ENCODE measurements around the gene ABHD17C. TPM values are rescaled to one million over a fixed set of nuclear protein-coding genes. Genes with fewer than 3 reads are reported as not detected.

Gene ABHD17C
- total and polyA plus RNA-seq, 2 experiments from 2014 or later = 21.9 to 32.4 TPM

GRCh38 chr15:80769829-80770705, 75.0 kb downstream of the ABHD17C start:
- no peaks in the 10 kb centered on the region for H4K20me1 ChIP-seq (ENCODE audit: insufficient read depth, poor library complexity, severe bottlenecking)
- H3K9me2 ChIP-seq (replicated peaks; ENCODE audit: insufficient read depth) = no peaks in the 10 kb centered on the region
- H3K36me3 ChIP-seq (replicated peaks; ENCODE audit: insufficient read depth, low read depth) = no peaks in the 10 kb centered on the region
- TF ChIP-seq EZH2phosphoT487 (IDR thresholded peaks at IDR 0.05; ENCODE audit: low read depth, severe bottlenecking, unreplicated experiment) (no peak), EZH2 (IDR thresholded peaks at IDR 0.05; ENCODE audit: borderline replicate concordance) (no peak), CTCF (IDR thresholded peaks at IDR 0.05; ENCODE audit: poor library complexity) (no peak)
- H3K27me3 ChIP-seq = no peaks in the 10 kb centered on the region
- H3K9me3 ChIP-seq (ENCODE audit: low read depth) = no peaks in the 10 kb centered on the region
- H3K79me2 ChIP-seq = no peaks in the 10 kb centered on the region
- no peaks in the 10 kb centered on the region for H3K4me1 ChIP-seq (ENCODE audit: insufficient read depth)
- WGBS (ENCODE audit: low lambda C conversion rate, missing lambda C conversion rate) = 74% methylated on average over 7 of the region's 7 CpGs
- no peak for DNase-seq (ENCODE audit: low spot score)
- H2AFZ ChIP-seq = no peak overlapping the region
- H3K4me3 ChIP-seq = no peak overlapping the region
- no peak overlapping the region for H3K27ac ChIP-seq
- no peak overlapping the region for H3K4me2 ChIP-seq

- WGBS (ENCODE audit: low lambda C conversion rate, missing lambda C conversion rate) = 60% methylated on average over 8 of the region's 8 CpGs
- Histone ChIP-seq H3K4me1 (ENCODE audit: insufficient read depth) (no peaks in the 10 kb centered on the region), H3K4me2 (no peak overlapping the region), H3K79me2 (no peaks in the 10 kb centered on the region), H3K9me3 (ENCODE audit: low read depth) (no peaks in the 10 kb centered on the region), H3K27me3 (no peaks in the 10 kb centered on the region), H2AFZ (no peak overlapping the region), H4K20me1 (ENCODE audit: insufficient read depth, poor library complexity, severe bottlenecking) (no peaks in the 10 kb centered on the region), H3K4me3 (no peak overlapping the region), H3K27ac (no peak overlapping the region), H3K9me2 (replicated peaks; ENCODE audit: insufficient read depth) (no peaks in the 10 kb centered on the region), H3K36me3 (replicated peaks; ENCODE audit: insufficient read depth, low read depth) (no peaks in the 10 kb centered on the region)
- no peak for DNase-seq (ENCODE audit: low spot score)
- TF ChIP-seq EZH2phosphoT487 (IDR thresholded peaks at IDR 0.05; ENCODE audit: low read depth, severe bottlenecking, unreplicated experiment) (no peak), EZH2 (IDR thresholded peaks at IDR 0.05; ENCODE audit: borderline replicate concordance) (no peak), CTCF (IDR thresholded peaks at IDR 0.05; ENCODE audit: poor library complexity) (no peak)
These were observed 78.0 kb downstream of the ABHD17C start for GRCh38 chr15:80773122-80773551.

- Histone ChIP-seq H3K36me3 (replicated peaks; ENCODE audit: insufficient read depth, low read depth) (no peaks in the 10 kb centered on the region), H3K27me3 (no peaks in the 10 kb centered on the region), H3K79me2 (no peaks in the 10 kb centered on the region), H4K20me1 (ENCODE audit: insufficient read depth, poor library complexity, severe bottlenecking) (no peaks in the 10 kb centered on the region), H3K9me2 (replicated peaks; ENCODE audit: insufficient read depth) (no peaks in the 10 kb centered on the region), H3K27ac (no peak overlapping the region), H3K9me3 (ENCODE audit: low read depth) (no peaks in the 10 kb centered on the region), H3K4me2 (no peak overlapping the region), H3K4me3 (no peak overlapping the region), H2AFZ (no peak overlapping the region), H3K4me1 (ENCODE audit: insufficient read depth) (no peaks in the 10 kb centered on the region)
- WGBS (ENCODE audit: low lambda C conversion rate, missing lambda C conversion rate) = 56% methylated on average over 5 of the region's 5 CpGs
- no peak for TF ChIP-seq EZH2 (IDR thresholded peaks at IDR 0.05; ENCODE audit: borderline replicate concordance)
- TF ChIP-seq CTCF (IDR thresholded peaks at IDR 0.05; ENCODE audit: poor library complexity) = no peak
- no peak for TF ChIP-seq EZH2phosphoT487 (IDR thresholded peaks at IDR 0.05; ENCODE audit: low read depth, severe bottlenecking, unreplicated experiment)
- DNase-seq (ENCODE audit: low spot score) = no peak
These were observed 78.8 kb downstream of the ABHD17C start for GRCh38 chr15:80773792-80774352.
